SU-DHL-6 (cell line): ENCODE measurements around the gene PLD1.

ENCODE experiments used
- EZH2phosphoT487 ChIP-seq: fragments of 200-600 bp; sonication (generic), shearing (Covaris generic); conservative IDR thresholded peaks from 2 replicates; pipeline ENCODE4 v1.6.1; 2018; ENCODE audit warnings: mild to moderate bottlenecking, antibody characterized with exemption, low read length, moderate library complexity, mixed read lengths
- TF ChIP-seq, protein P1 (sequence below): fragments of 200-600 bp; sonication (generic); IDR thresholded peaks from one replicate; pipeline ENCODE4 v1.5.1; 2017; ENCODE audit warnings: antibody characterized with exemption, mild to moderate bottlenecking, low read length, moderate library complexity; ENCODE audit not compliant: insufficient read depth, poor library complexity, severe bottlenecking

- TF ChIP-seq, protein P1, sequence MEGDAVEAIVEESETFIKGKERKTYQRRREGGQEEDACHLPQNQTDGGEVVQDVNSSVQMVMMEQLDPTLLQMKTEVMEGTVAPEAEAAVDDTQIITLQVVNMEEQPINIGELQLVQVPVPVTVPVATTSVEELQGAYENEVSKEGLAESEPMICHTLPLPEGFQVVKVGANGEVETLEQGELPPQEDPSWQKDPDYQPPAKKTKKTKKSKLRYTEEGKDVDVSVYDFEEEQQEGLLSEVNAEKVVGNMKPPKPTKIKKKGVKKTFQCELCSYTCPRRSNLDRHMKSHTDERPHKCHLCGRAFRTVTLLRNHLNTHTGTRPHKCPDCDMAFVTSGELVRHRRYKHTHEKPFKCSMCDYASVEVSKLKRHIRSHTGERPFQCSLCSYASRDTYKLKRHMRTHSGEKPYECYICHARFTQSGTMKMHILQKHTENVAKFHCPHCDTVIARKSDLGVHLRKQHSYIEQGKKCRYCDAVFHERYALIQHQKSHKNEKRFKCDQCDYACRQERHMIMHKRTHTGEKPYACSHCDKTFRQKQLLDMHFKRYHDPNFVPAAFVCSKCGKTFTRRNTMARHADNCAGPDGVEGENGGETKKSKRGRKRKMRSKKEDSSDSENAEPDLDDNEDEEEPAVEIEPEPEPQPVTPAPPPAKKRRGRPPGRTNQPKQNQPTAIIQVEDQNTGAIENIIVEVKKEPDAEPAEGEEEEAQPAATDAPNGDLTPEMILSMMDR, result no peak
- no peak for TF ChIP-seq EZH2phosphoT487
Measured at GRCh38 chr3:171804618-171805389, 5.5 kb downstream of the PLD1 start.
